GM12878 (cell line): ENCODE measurements around the gene ZNF532.

Experiments
- BRCA1 ChIP-seq: IDR thresholded peaks from 2 replicates; pipeline ENCODE4 v1.6.1; 2011; ENCODE audit warnings: low read depth, low read length, improper control_type of control experiment
- CTCF ChIP-seq, 3 experiments: IDR thresholded peaks in 2 of 3; conservative IDR thresholded peaks in 1 of 3; 2 replicates each; pipeline ENCODE4 v1.5.1; 2011; ENCODE audit warnings: low read depth in 3 of 3, low read length in 3 of 3, mild to moderate bottlenecking in 3 of 3, control low read depth in 2 of 3, moderate library complexity in 2 of 3, inconsistent platforms in 1 of 3, mixed read lengths in 1 of 3; ENCODE audit not compliant: control insufficient read depth in 2 of 3, insufficient read depth in 1 of 3; ENCODE audit errors: extremely low read depth in 1 of 3
- EP300 ChIP-seq, 2 experiments: fragments of 150-350 bp in 1 of 2; IDR thresholded peaks; 2 replicates each; pipeline ENCODE4 v1.6.1; 2011 to 2012; ENCODE audit warnings: low read depth in 2 of 2, low read length in 2 of 2, borderline replicate concordance in 1 of 2, improper control_type of control experiment in 1 of 2, inconsistent platforms in 1 of 2; ENCODE audit not compliant: control insufficient read depth in 1 of 2
- JUND ChIP-seq: IDR thresholded peaks from 2 replicates; pipeline ENCODE4 v1.6.1; 2012; ENCODE audit warnings: low read depth, mild to moderate bottlenecking, low read length, improper control_type of control experiment, moderate library complexity
- POLR2AphosphoS5 ChIP-seq: IDR thresholded peaks from 2 replicates; pipeline ENCODE4 v1.6.1; 2011; ENCODE audit warnings: mild to moderate bottlenecking, low read length, inconsistent platforms
- RAD21 ChIP-seq: IDR thresholded peaks from 2 replicates; pipeline ENCODE4 v1.6.1; 2011; ENCODE audit warnings: mild to moderate bottlenecking, low read depth, low read length, moderate library complexity; ENCODE audit not compliant: insufficient read depth
- RFX5 ChIP-seq: IDR thresholded peaks from 2 replicates; pipeline ENCODE4 v1.6.1; 2011; ENCODE audit warnings: low read depth, low read length, improper control_type of control experiment
- TCF7 ChIP-seq: IDR thresholded peaks from 2 replicates; pipeline ENCODE4 v1.6.1; 2014; ENCODE audit warnings: antibody characterized with exemption, borderline replicate concordance

- TF ChIP-seq POLR2AphosphoS5 (no peak), RFX5 (no peak), CTCF (IDR thresholded peaks at IDR 0.05 in 2 of 3, conservative IDR thresholded peaks at IDR 0.05 in 1 of 3; ENCODE audit: control insufficient read depth in 2 of 3, extremely low read depth in 1 of 3, insufficient read depth in 1 of 3, low read depth in 3 of 3, low read length in 3 of 3) (no peak), RAD21 (no peak), EP300 (IDR thresholded peaks at IDR 0.05; ENCODE audit: borderline replicate concordance in 1 of 2, control insufficient read depth in 1 of 2, low read depth in 2 of 2, low read length in 2 of 2) (no peak), JUND (no peak), TCF7 (no peak), BRCA1 (no peak)
Observed at GRCh38 chr18:58871514-58872420, 7.1 kb downstream of the ZNF532 start.
